Activated T-helper 17 cell treated with anti-CD3 and anti-CD28 coated beads, Interleukin-2, amount 50 U/mL, for 72 hours (primary cell): ENCODE data around the gene GNB1. TPM values are rescaled to one million over a fixed set of nuclear protein-coding genes. Genes with fewer than 3 reads are reported as not detected.
A peak's percentile ranks its signal among the peaks of the same experiment; 100 is the strongest.

Source experiments
- ATAC-seq: fragments of 150-1000 bp; cut with Tn5 transposase; replicated peaks from 2 replicates; pipeline ENCODE4 v1.10.0; 2021; ENCODE audit warnings: mild to moderate bottlenecking, moderate library complexity
- H3K27ac Mint-ChIP-seq: one replicate; pipeline ENCODE4 v1.8.0; 2022; ENCODE audit warnings: mixed read lengths
- H3K27me3 Mint-ChIP-seq: one replicate; pipeline ENCODE4 v1.8.0; 2022; ENCODE audit warnings: mixed read lengths
- H3K36me3 Mint-ChIP-seq: one replicate; pipeline ENCODE4 v1.8.0; 2022; ENCODE audit warnings: low read depth, mild to moderate bottlenecking, mixed read lengths
- H3K4me1 Mint-ChIP-seq: one replicate; pipeline ENCODE4 v1.8.0; 2022; ENCODE audit warnings: mixed read lengths
- H3K4me3 Mint-ChIP-seq: one replicate; pipeline ENCODE4 v1.8.0; 2022; ENCODE audit warnings: mild to moderate bottlenecking, mixed read lengths
- H3K9me3 Mint-ChIP-seq: one replicate; pipeline ENCODE4 v1.8.0; 2022; ENCODE audit warnings: mixed read lengths
- total RNA-seq, 2 donors: library from RNA; stranded (reverse); gene quantifications; one replicate each; pipeline ENCODE4 v1.2.3, GENCODE V29; 2022

GNB1 gene
- total RNA-seq, 2 donors from 2014 or later = 266 to 410 TPM

DNA sequence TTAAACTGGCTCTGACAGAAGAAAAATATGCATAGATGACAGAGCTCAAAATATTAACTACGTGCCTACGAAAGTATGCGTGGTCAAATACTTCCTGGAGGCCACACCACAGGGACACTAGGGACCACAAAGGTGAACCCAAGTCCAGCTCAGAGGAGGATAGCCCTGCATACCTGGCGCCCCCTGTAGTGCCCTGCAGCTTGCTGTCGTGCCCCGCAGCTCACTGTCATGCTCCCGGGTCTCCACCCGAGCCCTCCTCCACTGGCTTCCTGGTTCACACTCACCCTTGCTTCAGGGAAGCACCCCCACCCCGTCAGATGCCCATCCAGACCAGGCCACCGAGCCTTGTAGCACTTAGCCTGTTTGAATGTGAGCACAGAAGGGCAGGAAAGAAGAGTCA lies 95.9 kb downstream of the GNB1 start:
- no peak overlapping the region for H3K4me3 Mint-ChIP-seq
- H3K4me1 Mint-ChIP-seq = no peaks in the 10 kb centered on the region
- ATAC-seq = no peak
- H3K9me3 Mint-ChIP-seq = no peaks in the 10 kb centered on the region
- no peak overlapping the region for H3K27ac Mint-ChIP-seq
- peaks cover 99% of the 10 kb centered on the region for H3K36me3 Mint-ChIP-seq
- H3K27me3 Mint-ChIP-seq = no peaks in the 10 kb centered on the region

DNA sequence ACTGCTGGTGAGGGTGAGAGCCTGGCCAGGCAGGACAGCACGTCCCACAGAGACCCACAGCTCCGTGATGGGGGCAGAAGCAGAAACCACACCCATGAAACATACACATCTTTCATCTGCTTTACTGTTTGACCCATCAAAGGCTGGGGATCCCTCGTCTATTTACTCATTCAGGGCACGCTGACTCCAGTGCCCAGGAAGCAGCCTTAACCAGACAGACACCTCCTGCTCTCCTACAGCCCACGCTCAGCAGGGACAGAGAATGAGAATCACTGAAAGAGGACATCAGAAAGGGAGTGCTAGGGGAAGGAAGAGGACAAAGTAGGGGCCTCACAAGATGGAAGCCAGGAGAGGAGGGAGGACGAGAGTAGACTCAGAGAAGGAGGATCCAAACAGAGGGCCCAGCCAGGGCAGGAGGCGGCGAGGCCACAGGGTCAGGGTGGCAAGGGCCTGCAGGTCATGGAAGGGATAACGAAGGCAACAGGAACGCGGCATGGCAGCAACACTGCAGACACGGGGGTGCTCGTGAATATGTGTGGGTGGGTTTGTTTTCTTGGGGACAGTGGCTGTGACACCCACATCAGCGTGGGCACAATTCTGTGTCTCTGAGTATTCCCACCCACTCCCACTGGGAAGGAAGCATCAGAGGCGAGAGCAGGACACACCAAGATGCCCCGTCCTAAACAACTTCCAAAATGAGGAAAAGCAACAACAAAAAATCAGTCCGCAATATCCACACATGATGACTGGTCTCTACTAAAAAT lies 97.2 kb downstream of the GNB1 start:
- peak overlapping the region; percentile 44 for H3K27ac Mint-ChIP-seq
- H3K4me1 Mint-ChIP-seq = no peaks in the 10 kb centered on the region
- no peak overlapping the region for H3K4me3 Mint-ChIP-seq
- no peaks in the 10 kb centered on the region for H3K9me3 Mint-ChIP-seq
- no peak for ATAC-seq
- H3K27me3 Mint-ChIP-seq = no peaks in the 10 kb centered on the region
- H3K36me3 Mint-ChIP-seq = peaks cover 99% of the 10 kb centered on the region

DNA sequence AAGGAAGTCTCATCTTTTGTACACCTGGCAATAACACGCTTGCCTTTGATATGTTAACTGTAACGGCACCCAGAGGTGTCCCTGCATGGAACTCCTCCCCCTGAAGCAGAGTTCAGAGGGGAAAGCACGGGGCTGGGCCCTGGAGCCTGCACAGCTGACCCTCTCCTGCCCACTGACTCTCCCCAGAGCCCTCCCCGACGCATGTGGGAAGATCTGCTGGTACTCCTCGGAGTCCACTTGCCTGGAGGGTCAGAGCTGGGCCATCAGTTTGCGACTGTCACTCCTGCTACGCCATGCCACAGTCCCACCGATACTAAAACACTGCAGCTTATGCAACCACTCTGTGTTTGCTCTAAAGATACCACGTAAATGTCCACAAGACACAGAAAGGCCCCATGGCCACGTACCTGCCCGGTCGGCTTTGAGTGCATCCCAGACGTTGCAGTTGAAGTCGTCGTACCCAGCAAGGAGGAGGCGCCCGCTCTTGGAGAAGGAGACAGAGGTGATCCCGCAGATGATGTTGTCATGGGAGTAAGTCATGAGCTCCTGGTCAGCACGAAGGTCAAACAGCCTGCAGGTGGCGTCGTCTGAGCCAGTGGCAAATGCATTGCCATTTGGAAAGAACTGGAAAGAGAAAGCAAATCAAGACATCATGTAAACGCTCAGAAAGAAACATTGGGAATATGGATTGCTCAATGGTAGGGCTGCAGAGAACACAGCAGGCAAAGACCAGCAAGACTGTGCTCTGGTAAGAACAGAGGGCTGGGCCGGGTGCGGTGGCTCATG lies 102.0 kb downstream of the GNB1 start:
- no peak for ATAC-seq
- H3K4me3 Mint-ChIP-seq = no peak overlapping the region
- H3K4me1 Mint-ChIP-seq = no peaks in the 10 kb centered on the region
- no peaks in the 10 kb centered on the region for H3K27me3 Mint-ChIP-seq
- H3K9me3 Mint-ChIP-seq = no peaks in the 10 kb centered on the region
- no peak overlapping the region for H3K27ac Mint-ChIP-seq
- H3K36me3 Mint-ChIP-seq = peaks cover 94% of the 10 kb centered on the region

DNA sequence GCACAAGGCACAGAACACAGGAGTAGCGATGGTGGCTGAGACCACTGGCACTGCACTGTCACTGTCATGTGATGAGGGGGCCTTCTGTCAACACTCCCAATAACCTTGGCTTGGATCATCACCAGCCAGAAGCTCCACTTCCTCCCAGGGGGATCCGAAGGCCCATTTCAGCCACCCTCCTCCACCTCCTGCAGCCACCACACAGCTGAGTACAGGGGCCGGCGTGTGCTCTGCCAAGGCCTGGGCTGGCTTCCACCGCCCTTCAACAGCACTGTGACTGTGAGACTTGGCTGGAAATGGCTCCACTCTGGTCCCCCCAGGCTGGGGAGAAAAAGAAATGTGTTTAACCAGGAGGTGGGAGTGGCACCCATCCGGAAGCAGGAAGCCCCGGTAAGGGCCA lies 102.8 kb downstream of the GNB1 start:
- Mint-ChIP-seq H3K4me3 (no peak overlapping the region), H3K9me3 (no peaks in the 10 kb centered on the region), H3K27ac (no peak overlapping the region), H3K4me1 (no peaks in the 10 kb centered on the region), H3K36me3 (peaks cover 87% of the 10 kb centered on the region), H3K27me3 (no peaks in the 10 kb centered on the region)
- ATAC-seq = no peak

DNA sequence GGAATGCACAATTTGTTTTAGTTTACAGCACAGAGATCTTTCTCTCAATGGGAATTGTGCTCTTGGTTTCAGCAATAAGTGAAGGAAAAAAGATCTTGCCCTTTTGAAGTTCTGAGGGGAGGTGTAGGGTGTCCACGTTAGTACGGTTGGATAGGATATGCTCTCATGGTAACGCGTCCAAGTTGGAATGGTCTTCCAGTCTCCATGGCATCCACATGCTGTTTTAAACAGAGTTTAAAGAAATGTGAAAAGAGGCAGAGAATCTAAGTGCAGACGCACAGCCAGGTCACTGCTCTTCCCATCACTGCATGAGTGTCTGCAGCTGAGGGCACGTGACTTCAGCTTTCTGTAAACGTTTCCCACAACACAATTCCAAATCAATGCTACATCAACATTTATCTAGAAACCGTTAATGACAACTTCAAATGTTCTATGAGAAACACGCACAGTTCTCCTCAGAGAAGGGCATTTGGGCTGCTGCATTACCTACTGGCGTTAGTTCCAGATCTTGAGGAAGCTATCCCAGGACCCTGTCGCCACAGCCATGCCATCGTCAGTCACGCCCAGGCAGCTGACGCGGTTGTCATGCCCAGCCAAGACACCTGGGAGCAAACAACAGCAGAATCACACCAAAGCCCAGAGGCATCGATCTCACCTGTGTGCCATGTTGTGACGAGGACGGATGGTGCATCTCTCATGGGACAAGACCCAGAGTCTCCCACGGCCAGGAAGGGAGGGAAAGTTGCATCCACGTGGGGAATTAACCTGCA lies 103.9 kb downstream of the GNB1 start:
- Mint-ChIP-seq H3K27me3 (no peaks in the 10 kb centered on the region), H3K36me3 (peaks cover 76% of the 10 kb centered on the region), H3K9me3 (no peaks in the 10 kb centered on the region), H3K27ac (no peak overlapping the region), H3K4me3 (no peak overlapping the region), H3K4me1 (no peaks in the 10 kb centered on the region)
- no peak for ATAC-seq

DNA sequence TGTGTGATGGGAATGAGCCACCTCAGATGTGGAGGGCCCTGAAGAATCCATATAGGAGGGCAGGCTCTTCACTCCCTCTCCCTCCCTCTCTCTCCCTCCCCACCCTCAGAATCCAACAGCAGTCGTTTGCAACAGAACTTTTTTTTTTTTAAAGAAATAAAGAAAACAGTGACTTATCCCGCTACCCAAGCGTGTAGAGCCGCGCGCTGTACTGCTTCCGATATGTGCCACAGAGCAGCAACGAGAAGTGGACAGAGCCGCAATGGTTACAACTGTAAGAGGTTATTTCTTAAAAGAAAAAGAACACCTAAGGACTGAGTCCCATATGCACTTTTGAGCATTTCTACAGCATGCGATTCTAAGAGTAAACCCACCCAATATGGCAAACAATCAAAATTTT lies 105.2 kb downstream of the GNB1 start:
- Mint-ChIP-seq H3K27me3 (no peaks in the 10 kb centered on the region), H3K9me3 (no peaks in the 10 kb centered on the region), H3K36me3 (peaks cover 63% of the 10 kb centered on the region), H3K4me3 (no peak overlapping the region), H3K4me1 (peaks cover 9% of the 10 kb centered on the region), H3K27ac (no peak overlapping the region)
- no peak for ATAC-seq

DNA sequence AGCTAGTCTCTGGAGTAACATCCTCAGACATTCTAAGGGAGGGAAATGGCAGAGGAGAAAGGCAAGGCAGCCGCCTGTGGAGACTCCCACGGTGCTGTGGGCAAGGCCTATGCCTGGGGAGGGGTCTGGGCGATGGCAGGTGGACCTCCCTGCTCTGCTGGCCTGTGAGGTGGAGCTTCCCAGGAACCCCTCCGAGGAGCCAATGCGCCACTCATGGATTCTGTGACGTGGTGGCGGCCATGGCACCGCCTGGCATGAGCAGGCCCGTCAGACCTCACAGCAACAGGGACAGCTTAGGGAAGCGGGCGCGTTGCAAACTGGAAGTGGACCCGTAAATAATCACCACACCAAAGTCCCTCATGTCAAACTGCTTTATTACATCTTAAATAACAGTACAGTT lies 106.0 kb downstream of the GNB1 start:
- H3K4me3 Mint-ChIP-seq = no peak overlapping the region
- H3K36me3 Mint-ChIP-seq = peaks cover 55% of the 10 kb centered on the region
- ATAC-seq = no peak
- peaks cover 16% of the 10 kb centered on the region for H3K4me1 Mint-ChIP-seq
- no peaks in the 10 kb centered on the region for H3K27me3 Mint-ChIP-seq
- H3K27ac Mint-ChIP-seq = no peak overlapping the region
- H3K9me3 Mint-ChIP-seq = no peaks in the 10 kb centered on the region

DNA sequence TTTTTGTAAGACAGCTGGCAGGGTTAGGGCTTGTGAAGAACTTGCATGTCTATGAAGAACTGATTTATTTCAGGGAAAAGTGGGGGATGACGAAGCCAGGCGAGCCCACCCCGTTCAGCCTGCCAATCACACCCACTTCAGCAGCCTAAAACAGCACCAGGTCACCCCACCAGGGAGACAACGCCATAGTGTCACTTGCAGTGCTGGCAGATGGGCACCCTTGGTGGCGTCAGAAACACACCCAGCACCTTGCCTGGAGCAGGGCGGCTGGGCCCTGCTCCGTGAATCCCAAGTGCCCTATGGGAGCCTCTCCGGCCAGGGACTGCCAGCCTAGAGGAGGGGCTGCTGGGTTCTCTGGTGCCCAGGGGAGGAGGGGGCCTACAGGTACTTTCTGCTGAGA lies 107.6 kb downstream of the GNB1 start:
- peak overlapping the region; percentile 71 for H3K4me3 Mint-ChIP-seq

DNA sequence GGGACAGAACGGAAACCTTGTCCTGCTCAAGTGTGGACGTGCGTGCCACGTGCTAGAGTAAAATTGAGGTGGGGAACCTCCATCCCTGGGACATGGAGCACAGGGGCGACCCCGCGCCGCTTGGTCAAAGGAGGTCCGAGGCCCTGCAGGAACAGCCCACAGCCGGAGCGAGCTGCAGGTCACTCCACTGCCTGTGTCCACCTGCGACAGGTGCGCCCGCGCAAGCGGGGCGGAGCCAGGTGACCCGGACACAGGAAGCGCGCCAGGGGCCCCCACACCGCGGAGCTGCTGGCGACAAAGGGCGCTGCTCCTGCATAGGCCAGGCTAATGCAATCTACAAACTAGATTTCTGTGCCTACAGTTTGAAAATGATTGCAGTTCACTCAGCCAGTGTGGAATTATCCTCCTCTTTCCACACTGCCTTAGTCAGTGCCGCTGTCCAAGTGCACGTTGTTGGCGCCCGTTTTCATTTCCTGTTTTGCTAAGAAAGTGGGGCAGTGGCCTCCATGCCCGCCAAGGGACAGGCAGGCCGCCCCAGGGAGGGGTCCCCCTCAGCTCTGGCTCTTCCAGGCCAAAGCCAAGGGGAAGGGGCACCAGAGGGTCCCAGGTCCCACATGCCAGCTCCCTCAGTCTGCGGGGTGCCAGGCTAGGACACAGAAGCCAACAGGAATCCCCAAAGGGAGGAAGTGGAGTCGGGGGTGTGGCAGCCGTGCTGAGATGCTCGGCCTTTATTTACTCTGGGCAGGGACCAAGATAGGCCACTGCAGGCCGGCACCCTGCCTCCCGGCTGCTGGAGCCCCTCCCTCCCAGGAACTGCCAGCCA lies 108.3 kb downstream of the GNB1 start:
- Mint-ChIP-seq H3K4me3 (peak overlapping the region; percentile 71), H3K36me3 (peaks cover 32% of the 10 kb centered on the region)

More for the DNA sequence above, 107.6 kb downstream of the GNB1 start:
- H3K9me3 Mint-ChIP-seq = no peaks in the 10 kb centered on the region
- H3K27ac Mint-ChIP-seq = peak overlapping the region; percentile 92
- H3K36me3 Mint-ChIP-seq = peaks cover 39% of the 10 kb centered on the region
- no peak for ATAC-seq
- H3K4me1 Mint-ChIP-seq = peaks cover 19% of the 10 kb centered on the region
- no peaks in the 10 kb centered on the region for H3K27me3 Mint-ChIP-seq

DNA sequence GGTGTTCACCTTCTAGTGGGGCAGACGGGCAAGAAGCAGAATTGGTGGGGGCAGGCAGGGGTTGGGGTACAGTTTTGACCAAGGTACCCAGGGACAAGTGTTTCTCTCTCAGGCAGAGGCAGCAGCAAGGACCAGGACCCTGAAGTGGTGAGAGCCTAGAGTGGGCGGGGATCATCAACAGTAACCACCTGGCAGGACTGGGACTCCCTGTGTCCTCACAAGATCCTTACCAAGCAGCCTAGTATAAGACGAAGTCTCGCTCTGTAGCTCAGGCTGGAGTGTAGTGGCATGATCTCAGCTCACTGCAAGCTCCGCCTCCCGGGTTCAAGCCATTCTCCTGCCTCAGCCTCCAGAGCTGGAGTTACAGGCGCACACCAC lies 109.4 kb downstream of the GNB1 start:
- Mint-ChIP-seq H3K4me1 (peaks cover 26% of the 10 kb centered on the region), H3K27me3 (no peaks in the 10 kb centered on the region), H3K27ac (peak overlapping the region; percentile 79), H3K36me3 (peaks cover 26% of the 10 kb centered on the region), H3K9me3 (no peaks in the 10 kb centered on the region), H3K4me3 (peak overlapping the region; percentile 76)
- ATAC-seq = no peak

More for the DNA sequence above, 108.3 kb downstream of the GNB1 start:
- peaks cover 19% of the 10 kb centered on the region for H3K4me1 Mint-ChIP-seq
- no peaks in the 10 kb centered on the region for H3K27me3 Mint-ChIP-seq
- ATAC-seq = peak; percentile 17
- peak overlapping the region; percentile 92 for H3K27ac Mint-ChIP-seq
- H3K9me3 Mint-ChIP-seq = no peaks in the 10 kb centered on the region

DNA sequence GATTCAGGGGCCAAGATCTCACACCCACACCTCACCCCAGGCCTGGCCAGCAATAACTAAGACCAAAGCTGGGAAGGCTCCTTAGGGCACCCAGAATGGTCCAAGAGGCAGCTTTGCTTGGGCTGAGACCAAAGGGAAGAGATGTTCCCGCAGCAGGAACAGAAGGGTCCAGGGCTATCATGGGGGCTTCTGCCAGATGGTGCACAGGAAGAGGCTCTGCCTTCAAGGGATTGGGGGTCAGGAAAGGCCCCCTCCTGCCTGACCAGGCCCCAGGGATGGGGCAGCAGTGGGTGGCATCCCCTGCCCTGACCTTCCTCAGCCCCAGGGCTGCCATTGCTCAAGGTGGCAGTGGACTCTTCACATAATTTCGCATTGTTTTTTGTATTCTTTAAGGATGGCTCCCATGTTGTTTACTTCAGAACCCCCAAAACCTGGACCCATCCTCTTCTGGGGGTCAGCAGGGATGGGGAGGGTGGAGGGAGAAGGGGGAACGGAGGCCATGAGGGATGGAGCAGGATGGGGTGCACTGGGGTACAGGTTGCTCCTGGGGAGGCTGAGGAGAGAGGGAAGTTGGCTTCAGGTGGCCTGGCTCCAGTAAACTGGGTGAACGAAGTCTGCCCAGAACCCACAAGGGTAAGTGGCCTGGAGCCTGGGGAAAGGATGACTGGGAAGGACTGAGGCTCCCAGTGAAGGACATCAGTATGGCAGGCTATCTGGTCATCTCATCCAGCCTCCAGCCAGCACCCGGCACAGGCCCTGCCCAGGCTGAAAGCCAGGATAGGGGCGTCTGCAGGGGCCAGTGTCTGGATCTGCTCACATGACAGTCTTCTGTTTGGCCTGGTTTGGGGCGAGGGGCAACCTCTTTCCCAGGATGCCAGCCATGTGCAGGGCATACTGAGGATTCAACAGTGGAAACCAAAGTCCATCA lies 110.0 kb downstream of the GNB1 start:
- no peak for ATAC-seq
- Mint-ChIP-seq H3K36me3 (peaks cover 24% of the 10 kb centered on the region), H3K27me3 (no peaks in the 10 kb centered on the region), H3K9me3 (no peaks in the 10 kb centered on the region), H3K4me1 (peaks cover 30% of the 10 kb centered on the region), H3K4me3 (peak overlapping the region; percentile 76), H3K27ac (peak overlapping the region; percentile 79)

DNA sequence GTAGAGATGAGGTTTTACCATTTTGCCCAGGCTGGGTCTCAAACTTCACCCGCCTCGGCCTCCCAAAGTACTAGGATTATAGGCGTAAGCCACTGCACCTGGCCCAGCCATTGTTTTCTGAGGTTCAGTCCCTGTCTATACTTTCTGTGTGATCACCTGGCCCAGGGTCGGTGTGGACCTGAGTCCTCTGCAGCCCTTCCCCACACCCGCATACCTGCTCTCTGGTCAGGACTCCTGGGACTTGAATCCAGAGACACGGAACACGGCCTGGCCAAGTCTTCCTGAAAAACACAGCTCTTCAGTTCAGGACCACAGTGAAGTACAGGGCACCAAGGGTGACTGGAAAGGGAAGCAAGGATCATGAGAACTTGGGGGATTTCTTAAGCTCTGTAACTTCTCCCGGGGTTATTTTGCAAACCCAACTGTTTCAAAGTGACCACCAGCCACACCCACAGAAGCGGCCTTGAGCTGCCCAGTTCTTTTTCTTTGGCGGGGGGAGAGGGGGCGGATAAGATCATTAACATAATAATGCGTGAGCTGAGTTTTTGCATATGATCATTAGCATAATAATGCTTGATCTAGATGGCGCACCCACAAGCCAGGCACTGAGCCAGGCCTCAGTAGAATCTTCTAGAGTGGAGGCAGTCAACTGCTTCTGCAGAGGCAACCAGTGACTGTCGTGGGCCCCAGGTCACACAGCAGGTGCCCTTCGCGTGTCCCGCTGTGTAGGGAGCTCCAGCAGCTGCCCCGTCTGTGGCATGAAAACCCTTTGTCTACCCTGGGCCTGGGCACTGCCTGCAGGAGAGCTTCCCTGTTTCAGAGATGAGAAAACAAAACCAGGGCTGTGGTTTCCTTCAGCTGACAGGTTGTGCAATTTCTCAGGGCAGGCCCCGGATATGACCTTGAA lies 110.9 kb downstream of the GNB1 start:
- no peaks in the 10 kb centered on the region for H3K27me3 Mint-ChIP-seq
- H3K9me3 Mint-ChIP-seq = no peaks in the 10 kb centered on the region
- peak overlapping the region; percentile 76 for H3K4me3 Mint-ChIP-seq
- H3K36me3 Mint-ChIP-seq = peaks cover 24% of the 10 kb centered on the region
- peak overlapping the region; percentile 79 for H3K27ac Mint-ChIP-seq
- peak; percentile 63 for ATAC-seq
- H3K4me1 Mint-ChIP-seq = peaks cover 39% of the 10 kb centered on the region
